Endothelial cell of umbilical vein (primary cell): ENCODE data around the gene CLIC5. TPM values are rescaled to one million over a fixed set of nuclear protein-coding genes. Genes with fewer than 3 reads are reported as not detected.

Experiments
- BruUV-seq: library from RNA; stranded (reverse); fragments of 400-500 nt; replicated peaks from 2 replicates; lab custom pipeline; 2021; lab: Mats Ljungman, UMichigan
- CTCF ChIA-PET: fragments of 300-600, 350-600 bp; sonication (Branson Sonifier 250); formaldehyde crosslinking; loops from one replicate; lab custom pipeline; 2021; ENCODE audit warnings: antibody characterized with exemption, inconsistent platforms; lab: Charles Lee
- POLR2A ChIA-PET: fragments of 300-600, 350-600 bp; sonication (Branson Sonifier 250); formaldehyde crosslinking; loops from one replicate; lab custom pipeline; 2021; ENCODE audit warnings: antibody characterized with exemption, inconsistent platforms; lab: Charles Lee
- DNase-seq: peaks from one replicate; pipeline ENCODE4 v3.0.0-alpha.2; 2011; ENCODE audit warnings: low read depth, low spot score
- FAIRE-seq: peaks from 2 replicates; lab custom pipeline; 2011; peaks lifted over from hg19 to GRCh38; lab: Jason Lieb, UNC
- H2AFZ ChIP-seq: 2 replicates; pipeline ENCODE4 v1.6.0; 2012; ENCODE audit warnings: low read depth, low read length, control low read depth, inconsistent platforms
- H3K27ac ChIP-seq: 2 replicates; pipeline ENCODE4 v1.5.1; 2011; ENCODE audit warnings: low read depth, mild to moderate bottlenecking, control low read depth, low read length, moderate library complexity; ENCODE audit not compliant: insufficient read depth
- H3K27me3 ChIP-seq, 2 experiments: 2 replicates each; pipeline versions ENCODE4 v1.6.0 to v1.6.1; 2011; ENCODE audit warnings: low read length in 2 of 2, mixed read lengths in 1 of 2; ENCODE audit not compliant: control insufficient read depth in 2 of 2, insufficient read depth in 2 of 2
- H3K36me3 ChIP-seq, 2 experiments: 2 replicates in 1 of 2; 3 replicates in 1 of 2; pipeline ENCODE4 v1.5.1; 2011; ENCODE audit warnings: low read length in 2 of 2, mild to moderate bottlenecking in 1 of 2, moderate library complexity in 1 of 2; ENCODE audit not compliant: control insufficient read depth in 2 of 2, insufficient read depth in 2 of 2; ENCODE audit errors: extremely low read depth in 1 of 2
- H3K4me1 ChIP-seq: 3 replicates; pipeline ENCODE4 v1.5.1; 2011; ENCODE audit warnings: mild to moderate bottlenecking, low read length; ENCODE audit not compliant: control insufficient read depth, insufficient read depth; ENCODE audit errors: extremely low read depth
- H3K4me2 ChIP-seq: 2 replicates; pipeline ENCODE4 v1.6.1; 2011; ENCODE audit warnings: low read length, control low read depth, mixed read lengths; ENCODE audit not compliant: insufficient read depth
- H3K4me3 ChIP-seq, 3 experiments: fragments of 200-600 bp in 1 of 3; sonication (generic), shearing (Covaris generic) in 1 of 3; replicated peaks in 1 of 3; 2 replicates each; pipeline ENCODE4 v1.5.1; 2011 to 2016; ENCODE audit warnings: control low read depth in 3 of 3, low read length in 3 of 3, mild to moderate bottlenecking in 2 of 3, inconsistent platforms in 1 of 3, low read depth in 1 of 3, moderate library complexity in 1 of 3; ENCODE audit not compliant: insufficient read depth in 1 of 3
- H3K79me2 ChIP-seq: 2 replicates; pipeline ENCODE4 v1.6.0; 2012; ENCODE audit warnings: low read length, inconsistent platforms; ENCODE audit not compliant: control insufficient read depth, insufficient read depth
- H3K9ac ChIP-seq: replicated peaks from 2 replicates; pipeline ENCODE3; 2011; ENCODE audit warnings: low read length, control low read depth; ENCODE audit not compliant: insufficient read depth; ENCODE audit errors: extremely low read depth
- H3K9me1 ChIP-seq: replicated peaks from 3 replicates; pipeline ENCODE4 v1.6.0; 2011; ENCODE audit warnings: mild to moderate bottlenecking, low read length; ENCODE audit not compliant: control insufficient read depth, insufficient read depth; ENCODE audit errors: extremely low read depth
- H3K9me3 ChIP-seq: replicated peaks from 2 replicates; pipeline ENCODE4 v1.5.1; 2012; ENCODE audit warnings: low read length, inconsistent platforms; ENCODE audit not compliant: control insufficient read depth, insufficient read depth
- H4K20me1 ChIP-seq: replicated peaks from 2 replicates; pipeline ENCODE3; 2011; ENCODE audit warnings: mild to moderate bottlenecking, low read length; ENCODE audit not compliant: control insufficient read depth, insufficient read depth; ENCODE audit errors: extremely low read depth
- CTCF ChIP-seq, 2 donors: IDR thresholded peaks; 1 replicate in 1 of 2; 2 replicates in 1 of 2; pipeline ENCODE4 v1.5.1; 2011; ENCODE audit warnings: low read length in 2 of 2, mild to moderate bottlenecking in 2 of 2, moderate library complexity in 2 of 2, control low read depth in 1 of 2, inconsistent platforms in 1 of 2, low read depth in 1 of 2; ENCODE audit not compliant: insufficient read depth in 1 of 2; ENCODE audit errors: extremely low read depth in 1 of 2
- EZH2 ChIP-seq: IDR thresholded peaks from 2 replicates; pipeline ENCODE4 v1.6.1; 2012; ENCODE audit warnings: borderline replicate concordance, low read depth, mild to moderate bottlenecking, moderate library complexity, low read length, inconsistent platforms; ENCODE audit not compliant: severe bottlenecking
- FOS ChIP-seq: IDR thresholded peaks from 2 replicates; pipeline ENCODE4 v1.6.1; 2011; ENCODE audit warnings: mild to moderate bottlenecking, low read length, moderate library complexity, borderline replicate concordance; ENCODE audit not compliant: insufficient read depth
- GATA2 ChIP-seq: IDR thresholded peaks from 2 replicates; pipeline ENCODE4 v1.7.0; 2011; ENCODE audit warnings: low read depth, mild to moderate bottlenecking, moderate library complexity, mixed read lengths, low read length; ENCODE audit not compliant: insufficient read length, insufficient read depth
- JUN ChIP-seq: IDR thresholded peaks from 2 replicates; pipeline ENCODE4 v1.6.1; 2011; ENCODE audit warnings: borderline replicate concordance, low read depth; ENCODE audit not compliant: insufficient read length, insufficient read depth
- MYC ChIP-seq: IDR thresholded peaks from one replicate; pipeline ENCODE4 v1.6.1; 2011; ENCODE audit warnings: mild to moderate bottlenecking, low read depth, low read length
- POLR2A ChIP-seq: IDR thresholded peaks from 2 replicates; pipeline ENCODE4 v1.6.1; 2012; ENCODE audit warnings: low read depth, mild to moderate bottlenecking, control low read depth, low read length
- POLR2AphosphoS5 ChIP-seq: IDR thresholded peaks from 2 replicates; pipeline ENCODE4 v1.6.1; 2012; ENCODE audit warnings: low read depth, mild to moderate bottlenecking, control low read depth, low read length, moderate library complexity; ENCODE audit not compliant: insufficient read depth
- dilution Hi-C: fragments of 300-500 bp; cut with MboI; formaldehyde crosslinking; loops from one replicate; pipeline ENCODE4 v1.15.0; 2019; ENCODE audit warnings: low sequenced_read_pairs; ENCODE audit not compliant: extremely low pct_ligation_motif_present
- intact Hi-C: fragments of 100-400 bp; cut with micrococcal nuclease; formaldehyde crosslinking; loops from one replicate; pipeline ENCODE4 v1.10.0; 2022
- polyA plus RNA-seq, 4 experiments: library from polyadenylated mRNA; depleted of rRNA in 3 of 4; stranded (reverse) in 3 of 4; unstranded in 1 of 4; fragments of >200 nt; gene quantifications; 2 replicates each; pipeline versions ENCODE4 v1.2.1 to v1.2.3, GENCODE V29; 2011 to 2012; ENCODE audit warnings: missing spikeins in 1 of 4
- total RNA-seq: library from RNA; stranded (reverse); gene quantifications from 2 replicates; pipeline ENCODE4 v1.2.3, GENCODE V29; 2021
- TF ChIP-seq, protein P1 (sequence below): IDR thresholded peaks from 2 replicates; pipeline ENCODE4 v1.6.1; 2011; ENCODE audit not compliant: insufficient read depth, insufficient read length

Gene CLIC5
- total and polyA plus RNA-seq, 2 donors (not counting 3 experiments of a cell fraction or from before 2014, with no cell fraction given), result 0.07 TPM; not detected in 1

DNA sequence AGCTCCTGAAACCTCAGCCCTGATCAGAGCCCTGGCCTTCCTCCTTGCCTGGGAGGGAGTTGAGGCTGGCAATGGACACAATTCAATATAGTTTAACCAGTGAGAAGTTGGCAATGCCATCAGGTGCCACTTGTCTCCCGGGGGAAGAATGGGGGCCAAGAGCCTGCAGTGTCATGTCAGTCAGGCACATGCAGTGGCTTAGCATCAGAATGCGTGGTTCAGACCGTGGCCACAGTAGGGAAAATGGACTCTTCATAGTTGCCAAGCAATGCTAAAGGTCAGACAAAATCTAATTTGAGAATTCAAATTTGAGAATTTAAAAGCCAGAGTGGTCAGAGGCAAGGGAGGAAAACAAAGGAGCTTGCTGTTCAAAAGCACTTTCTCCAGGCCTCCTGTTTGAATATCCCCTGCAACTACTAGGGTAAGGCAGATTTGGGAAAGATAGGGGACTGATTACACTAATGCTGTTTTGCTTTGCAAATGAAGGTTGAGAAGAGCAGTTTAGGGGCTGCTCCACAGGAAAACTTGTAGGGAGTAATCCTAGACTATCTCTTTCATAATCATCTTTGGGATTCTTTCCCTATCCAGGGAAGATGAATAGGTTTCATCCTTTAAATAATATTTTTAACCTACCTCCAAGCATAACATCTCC is 33.1 kb upstream of the CLIC5 start:
- Histone ChIP-seq H3K27ac (no peak overlapping the region), H3K4me2 (no peak overlapping the region), H4K20me1 (no peaks in the 10 kb centered on the region), H3K9me3 (no peaks in the 10 kb centered on the region), H3K4me1 (peaks cover 13% of the 10 kb centered on the region), H2AFZ (no peak overlapping the region), H3K79me2 (no peaks in the 10 kb centered on the region), H3K9me1 (no peaks in the 10 kb centered on the region), H3K36me3 (no peaks in the 10 kb centered on the region), H3K4me3 (no peak overlapping the region), H3K9ac (no peak overlapping the region), H3K27me3 (peaks cover 7 to 13% of the 10 kb centered on the region in 2 experiments)
- intact Hi-C loops (loop anchor here (10.0 kb wide), 2 partner anchors 136 to 1216 kb away; no protein-coding TSS in a partner anchor), dilution Hi-C loops (no loop called here)
- no peak for FAIRE-seq
- TF ChIP-seq, protein P1, sequence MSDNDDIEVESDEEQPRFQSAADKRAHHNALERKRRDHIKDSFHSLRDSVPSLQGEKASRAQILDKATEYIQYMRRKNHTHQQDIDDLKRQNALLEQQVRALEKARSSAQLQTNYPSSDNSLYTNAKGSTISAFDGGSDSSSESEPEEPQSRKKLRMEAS, result no peak
- TF ChIP-seq GATA2 (no peak), POLR2AphosphoS5 (no peak), CTCF (IDR thresholded peaks at IDR 0.05; ENCODE audit: extremely low read depth in 1 of 2, insufficient read depth in 1 of 2, low read depth in 1 of 2, low read length in 2 of 2) (no peak), JUN (no peak), FOS (no peak), MYC (no peak), EZH2 (no peak), POLR2A (no peak)
- DNase-seq, result no peak
- POLR2A ChIA-PET, result no interaction called here
- CTCF ChIA-PET, result interaction anchor here (1.3 kb wide), 1 partner anchor 362 kb away, joined by 3 read pairs; no protein-coding TSS in a partner anchor
- BruUV-seq, result no TSS peak
